HG02870 (cell line): Measurements from ENCODE around the gene RFNG.

ENCODE experiments used
- ATAC-seq: cut with Tn5 transposase; IDR thresholded peaks from one replicate; pipeline ENCODE4 v1.9.1; 2021; ENCODE audit warnings: mild to moderate bottlenecking, moderate library complexity; ENCODE audit not compliant: unreplicated experiment

The RFNG gene

GRCh38 chr17:82059272-82060000, 7.8 kb upstream of the RFNG start:
- ATAC-seq = no peak

- ATAC-seq = no peak
Measured at GRCh38 chr17:82058855-82059249, 7.2 kb upstream of the RFNG start.

GRCh38 chr17:82058230-82058854, 6.7 kb upstream of the RFNG start:
- ATAC-seq = no peak

- ATAC-seq = no peak
Measured at GRCh38 chr17:82056729-82057621, 5.4 kb upstream of the RFNG start.

GRCh38 chr17:82055965-82056728, 4.5 kb upstream of the RFNG start:
- no peak for ATAC-seq

DNA sequence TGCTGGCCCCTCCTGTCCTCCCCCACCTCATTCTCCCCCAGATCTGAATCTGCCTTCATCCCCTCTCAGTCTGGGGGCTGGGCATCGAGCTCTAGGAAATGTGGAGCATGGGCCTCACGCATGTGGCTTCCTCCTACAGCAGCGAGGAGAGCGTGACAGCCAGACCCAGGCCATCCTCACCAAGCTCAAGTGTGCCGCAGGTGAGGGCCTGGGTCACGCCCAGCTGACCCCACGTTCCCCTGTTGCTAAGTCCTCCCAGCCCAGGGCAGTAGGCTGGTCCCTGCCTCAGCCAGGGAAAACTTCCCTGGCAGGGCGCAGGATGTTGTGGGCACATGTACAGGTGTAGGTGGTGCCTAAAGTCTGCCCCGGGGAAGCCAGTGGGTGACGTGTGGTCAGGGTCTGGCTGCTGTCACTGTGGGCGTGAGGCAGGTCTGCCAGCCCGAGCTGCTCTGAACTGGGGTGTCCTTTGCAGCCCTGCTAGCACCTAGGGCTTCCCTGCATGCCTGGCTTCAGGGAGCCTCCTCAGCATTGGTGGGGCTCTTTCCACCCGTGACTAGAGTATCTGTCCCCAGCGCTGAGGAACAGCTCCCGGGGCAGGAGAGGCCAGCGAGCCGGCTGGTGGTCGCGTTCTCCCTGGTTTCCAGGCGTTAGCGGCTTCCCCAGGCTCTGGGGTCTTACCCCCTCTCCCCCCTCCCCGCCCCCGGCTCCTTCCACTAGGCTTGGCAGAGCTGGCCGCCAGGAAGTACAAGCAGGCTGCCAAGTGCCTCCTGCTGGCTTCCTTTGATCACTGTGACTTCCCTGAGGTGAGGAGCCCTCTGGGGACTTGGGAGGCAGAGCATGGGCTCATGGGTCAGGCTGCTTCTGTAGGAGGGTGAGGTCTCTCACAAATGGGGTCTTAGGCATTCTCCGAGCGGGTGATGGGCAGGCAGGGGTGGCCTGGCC, 3.7 kb upstream of the RFNG start:
- ATAC-seq = no peak

DNA sequence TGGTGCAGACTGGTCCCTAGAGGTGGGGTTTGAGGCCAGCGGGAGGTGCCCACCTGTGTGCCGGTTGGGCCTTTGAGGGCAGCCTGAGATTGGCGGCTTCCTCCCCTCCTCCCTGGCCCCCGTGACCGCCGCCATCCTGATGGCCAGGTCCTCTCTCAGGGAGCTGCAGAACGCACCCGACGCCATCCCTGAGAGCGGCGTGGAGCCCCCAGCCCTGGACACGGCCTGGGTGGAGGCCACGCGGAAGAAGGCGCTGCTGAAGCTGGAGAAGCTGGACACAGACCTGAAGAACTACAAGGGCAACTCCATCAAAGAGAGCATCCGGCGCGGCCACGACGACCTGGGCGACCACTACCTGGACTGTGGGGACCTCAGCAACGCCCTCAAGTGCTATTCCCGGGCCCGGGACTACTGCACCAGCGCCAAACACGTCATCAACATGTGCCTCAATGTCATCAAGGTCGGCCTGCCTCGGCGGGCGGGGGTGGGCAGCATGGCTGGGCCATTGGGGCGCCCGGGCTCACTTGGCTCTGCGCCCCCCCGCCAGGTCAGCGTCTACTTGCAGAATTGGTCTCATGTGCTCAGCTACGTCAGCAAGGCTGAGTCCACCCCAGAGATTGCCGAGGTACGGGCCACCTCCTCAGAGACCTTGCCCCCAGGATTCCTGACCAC, 2.9 kb upstream of the RFNG start:
- ATAC-seq = no peak

- ATAC-seq = no peak
Measured at GRCh38 chr17:82053556-82054263, 2.1 kb upstream of the RFNG start.

- ATAC-seq = no peak
Measured at GRCh38 chr17:82053130-82053529, 1.5 kb upstream of the RFNG start.

DNA sequence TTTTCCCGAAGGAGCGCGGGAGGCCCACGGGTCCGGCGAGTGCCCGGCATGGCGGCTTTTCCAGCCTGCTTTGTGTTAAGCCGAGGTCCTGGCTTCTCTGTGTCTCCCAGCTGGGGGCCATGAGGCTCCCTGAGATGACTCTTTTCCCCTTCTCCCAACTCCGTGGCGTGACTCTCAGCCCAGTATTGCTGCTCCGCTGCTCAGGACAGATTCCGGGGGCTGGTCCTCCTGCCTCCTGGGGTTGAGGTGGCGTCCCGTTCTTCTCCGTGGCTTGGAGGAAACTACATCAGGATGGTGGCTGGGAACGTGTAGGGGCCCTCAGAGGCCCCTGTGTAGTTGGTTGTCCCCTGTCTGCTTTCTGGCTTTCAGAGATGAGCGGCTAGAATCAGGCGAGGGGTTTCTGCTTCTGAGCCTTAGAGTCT, 1.0 kb upstream of the RFNG start:
- ATAC-seq = no peak

DNA sequence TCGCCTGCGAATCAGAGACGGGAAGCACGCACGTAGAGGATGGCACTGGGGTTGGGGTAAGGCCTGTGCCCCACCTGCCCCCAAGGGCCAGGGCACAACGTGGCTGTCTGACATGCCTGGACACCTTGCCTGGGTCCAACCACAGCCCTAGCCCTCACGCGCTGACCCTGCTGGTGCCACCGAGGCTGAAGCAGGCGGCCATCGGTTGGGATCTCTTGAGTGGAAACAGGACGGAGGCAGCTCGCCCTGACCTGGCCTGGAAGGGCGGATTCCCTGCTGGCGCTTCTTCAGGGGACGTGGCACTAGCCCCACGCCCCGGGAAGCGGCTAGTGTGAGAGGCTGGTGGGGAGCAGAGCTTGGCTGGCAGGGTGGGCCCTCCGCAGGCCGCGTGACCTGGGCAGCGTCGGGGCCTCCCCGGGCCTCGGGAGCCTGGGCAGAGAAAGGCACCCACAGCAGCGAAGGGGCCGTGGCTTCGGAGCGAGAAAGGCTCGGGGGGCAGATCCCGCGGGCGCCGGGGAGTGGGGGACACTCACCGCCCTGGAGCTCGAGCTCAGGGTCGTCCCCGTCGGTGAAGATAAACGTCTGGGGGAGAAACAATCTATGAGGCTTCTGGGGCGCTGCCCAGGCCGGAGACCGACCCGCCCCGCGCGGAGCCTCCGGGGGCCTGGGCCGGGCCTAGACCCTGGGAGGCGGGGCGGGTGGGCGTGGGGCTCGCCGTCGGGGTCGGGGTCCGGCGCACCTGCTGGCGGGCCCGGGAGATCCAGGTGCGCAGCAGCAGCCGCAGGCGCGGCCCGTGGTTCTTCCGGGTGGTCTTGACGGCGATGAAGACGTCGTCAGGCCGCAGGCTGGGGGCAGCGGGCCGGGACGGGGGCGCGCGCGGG, 610 bp downstream of the RFNG start:
- no peak for ATAC-seq

DNA sequence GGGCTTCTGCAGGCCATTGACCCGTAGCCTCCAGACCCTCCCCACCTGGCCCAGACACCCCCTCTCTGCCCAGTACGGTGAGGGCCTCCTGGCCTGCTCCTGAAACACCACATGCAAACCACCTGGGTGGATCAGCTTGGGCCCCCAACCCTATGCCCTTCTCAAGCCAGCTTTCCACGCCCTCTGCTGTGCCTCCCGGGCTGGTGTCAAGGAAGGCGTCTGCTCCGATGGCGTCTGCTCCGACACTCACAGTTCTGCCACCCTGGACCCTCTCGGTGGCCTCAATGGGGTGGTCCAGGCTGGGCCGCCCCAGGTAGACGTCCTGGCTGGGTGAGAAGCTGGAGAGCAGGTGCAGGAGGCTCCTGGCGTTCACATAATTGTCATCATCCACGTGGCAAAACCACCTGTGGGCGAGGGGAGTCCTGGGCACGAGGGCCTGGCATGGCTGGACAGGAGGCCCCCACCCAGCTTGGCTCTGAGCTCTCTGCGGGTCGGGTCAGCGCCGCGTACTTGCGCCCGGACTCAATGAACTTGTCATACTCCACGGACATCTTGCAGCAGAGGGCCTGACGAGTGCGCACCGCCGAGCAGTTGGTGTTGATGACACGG, 1.4 kb downstream of the RFNG start:
- no peak for ATAC-seq

DNA sequence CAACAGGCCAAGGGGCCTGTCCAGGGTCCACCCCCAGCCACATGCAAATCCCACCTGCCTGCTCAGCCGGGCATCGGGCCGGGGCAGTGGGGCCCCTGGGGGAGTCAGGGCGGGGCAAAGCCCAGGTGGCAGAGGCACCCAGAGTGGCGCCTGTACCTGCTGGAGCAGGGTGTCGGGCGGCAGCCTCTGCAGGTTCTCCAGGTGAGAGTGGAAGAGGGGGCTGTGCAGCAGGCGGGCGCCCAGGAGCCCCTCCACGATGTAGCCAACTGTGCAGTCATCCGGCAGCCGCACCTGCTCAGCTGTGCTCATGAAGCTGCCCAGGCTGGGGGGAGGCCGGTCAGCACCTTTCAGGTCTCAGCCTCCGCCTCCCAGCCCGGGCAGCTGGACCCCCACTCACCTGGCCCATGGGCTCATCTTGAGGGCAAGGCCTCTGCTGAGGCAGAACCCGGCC, 2.1 kb downstream of the RFNG start:
- no peak for ATAC-seq

DNA sequence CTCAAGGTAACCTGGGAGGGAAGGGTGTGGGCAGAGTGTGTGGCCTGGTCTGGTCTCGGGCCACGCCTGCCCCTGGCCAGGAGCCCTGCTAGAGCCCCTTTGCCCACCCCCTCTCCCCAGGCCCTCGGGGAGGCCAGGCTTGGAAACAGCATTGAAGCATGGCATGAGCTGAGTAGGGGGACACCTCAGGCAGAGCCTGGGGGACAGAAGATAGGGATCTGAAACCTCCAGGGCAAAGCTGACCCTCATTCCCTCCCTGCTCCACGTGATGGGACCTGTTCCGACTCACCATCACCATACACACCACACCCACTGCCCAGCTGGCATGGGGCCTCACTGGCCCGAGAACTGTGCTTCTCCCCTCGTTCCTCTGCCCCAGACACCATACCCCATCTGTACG, 2.5 kb downstream of the RFNG start:
- no peak for ATAC-seq

DNA sequence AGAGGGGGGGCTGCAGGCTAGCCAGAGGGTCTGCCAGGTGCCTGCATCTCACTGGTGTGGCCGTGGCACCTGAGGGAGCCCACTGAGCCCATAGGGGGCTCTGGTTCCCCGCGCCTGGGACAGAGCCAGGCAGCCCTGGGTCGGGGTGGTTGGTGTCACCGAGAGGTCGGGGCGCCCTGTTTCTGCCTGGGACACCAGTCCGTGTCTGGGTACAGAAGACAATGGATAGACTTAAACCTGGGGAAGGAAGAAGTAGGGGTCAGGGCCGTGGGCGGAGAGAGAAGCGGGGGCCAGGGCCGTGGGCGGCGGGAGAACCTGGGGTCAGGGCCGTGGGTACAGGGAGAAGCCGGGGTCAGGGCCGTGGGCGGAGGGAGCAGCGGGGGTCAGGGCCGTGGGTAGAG, 3.0 kb downstream of the RFNG start:
- ATAC-seq = no peak

- ATAC-seq = no peak
Measured at GRCh38 chr17:82047914-82048570, 3.6 kb downstream of the RFNG start.

DNA sequence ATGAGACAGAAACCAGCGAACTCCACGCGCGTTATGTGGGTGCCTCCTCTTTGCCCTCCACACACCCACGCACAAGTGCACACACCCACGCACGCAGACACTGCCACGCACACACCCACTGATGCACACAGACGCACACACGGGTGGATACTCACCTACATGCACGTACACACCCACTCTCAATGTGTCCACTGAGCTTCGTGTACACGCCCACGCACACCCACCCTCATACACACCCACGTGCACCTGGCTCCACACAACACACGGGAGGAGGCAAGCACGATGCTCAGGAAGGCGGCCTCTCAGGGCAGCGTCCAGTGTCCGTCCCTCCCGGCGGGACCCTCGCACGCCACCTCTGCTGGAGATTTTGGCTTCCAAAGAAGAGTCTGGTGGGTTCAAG, 4.2 kb downstream of the RFNG start:
- ATAC-seq = no peak
